Measurements from ENCODE around the gene KIF3C. TPM values are rescaled to one million over a fixed set of nuclear protein-coding genes. Genes with fewer than 3 reads are reported as not detected.

Gene KIF3C
- total and polyA plus RNA-seq, 2 donors (not counting 3 experiments of a cell fraction or from before 2014, with no cell fraction given): 11.4 to 40.7 TPM

DNA sequence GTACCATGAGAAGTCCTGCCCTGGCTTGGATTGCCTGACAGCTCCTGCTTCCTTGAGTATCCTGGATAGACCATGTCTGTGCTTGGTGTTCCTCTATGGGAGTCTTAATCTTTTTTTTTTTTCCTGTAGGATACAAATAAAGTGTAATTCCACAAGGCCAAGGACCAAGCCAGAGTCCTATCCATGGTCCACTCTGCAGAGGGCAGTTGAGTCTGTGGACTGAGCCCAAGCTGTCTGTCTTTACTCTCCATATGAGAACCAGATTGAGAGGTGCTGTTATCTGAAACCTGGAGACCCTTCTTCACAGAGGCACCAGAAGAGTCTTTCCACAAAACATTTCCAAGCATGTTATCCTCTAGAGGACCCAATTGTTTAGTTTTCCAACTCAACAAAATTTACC is 1.4 kb upstream of the KIF3C start:
- H3K27me3 ChIP-seq (ENCODE audit: control insufficient read depth in 2 of 2, insufficient read depth in 2 of 2, low read length in 2 of 2): no peaks in the 10 kb centered on the region
- DNase-seq (ENCODE audit: low read depth, low spot score) (no peak), FAIRE-seq (no peak)
- no TSS peak for BruUV-seq (replicated peaks)
- H3K36me3 ChIP-seq (ENCODE audit: control insufficient read depth in 2 of 2, extremely low read depth in 1 of 2, insufficient read depth in 2 of 2, low read length in 2 of 2): no peaks in the 10 kb centered on the region
- no peak overlapping the region for H3K9ac ChIP-seq (replicated peaks; ENCODE audit: extremely low read depth, insufficient read depth, low read length)
- no peaks in the 10 kb centered on the region for H3K9me1 ChIP-seq (replicated peaks; ENCODE audit: control insufficient read depth, extremely low read depth, insufficient read depth, low read length)
- no peak overlapping the region for H3K4me3 ChIP-seq (replicated peaks in 1 of 3; ENCODE audit: insufficient read depth in 1 of 3, low read depth in 1 of 3, low read length in 3 of 3)
- no peaks in the 10 kb centered on the region for H3K9me3 ChIP-seq (replicated peaks; ENCODE audit: control insufficient read depth, insufficient read depth, low read length)
- H4K20me1 ChIP-seq (replicated peaks; ENCODE audit: control insufficient read depth, extremely low read depth, insufficient read depth, low read length): no peaks in the 10 kb centered on the region
- H3K4me1 ChIP-seq (ENCODE audit: control insufficient read depth, extremely low read depth, insufficient read depth, low read length): peaks cover 26% of the 10 kb centered on the region
- TF ChIP-seq POLR2A (IDR thresholded peaks at IDR 0.05; ENCODE audit: low read depth, low read length): no peak
- no peak for TF ChIP-seq EZH2 (IDR thresholded peaks at IDR 0.05; ENCODE audit: borderline replicate concordance, low read depth, low read length, severe bottlenecking)
- no peak for TF ChIP-seq POLR2AphosphoS5 (IDR thresholded peaks at IDR 0.05; ENCODE audit: insufficient read depth, low read depth, low read length)
- TF ChIP-seq, protein P1, sequence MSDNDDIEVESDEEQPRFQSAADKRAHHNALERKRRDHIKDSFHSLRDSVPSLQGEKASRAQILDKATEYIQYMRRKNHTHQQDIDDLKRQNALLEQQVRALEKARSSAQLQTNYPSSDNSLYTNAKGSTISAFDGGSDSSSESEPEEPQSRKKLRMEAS (IDR thresholded peaks at IDR 0.05; ENCODE audit: insufficient read depth, insufficient read length): no peak
- TF ChIP-seq MYC (IDR thresholded peaks at IDR 0.05; ENCODE audit: low read depth, low read length): no peak
- TF ChIP-seq GATA2 (IDR thresholded peaks at IDR 0.05; ENCODE audit: insufficient read depth, insufficient read length, low read depth, low read length): no peak
- TF ChIP-seq CTCF (IDR thresholded peaks at IDR 0.05; ENCODE audit: extremely low read depth in 1 of 2, insufficient read depth in 1 of 2, low read depth in 1 of 2, low read length in 2 of 2): no peak
- no peak for TF ChIP-seq JUN (IDR thresholded peaks at IDR 0.05; ENCODE audit: borderline replicate concordance, insufficient read depth, insufficient read length, low read depth)
- no peak for TF ChIP-seq FOS (IDR thresholded peaks at IDR 0.05; ENCODE audit: borderline replicate concordance, insufficient read depth, low read length)
- no peak overlapping the region for H3K27ac ChIP-seq (ENCODE audit: insufficient read depth, low read depth, low read length)
- CTCF ChIA-PET: interaction anchor here (0.6 to 2.7 kb wide), 16 partner anchors 11 to 594 kb away, joined by 3 to 15 read pairs (median 4); no protein-coding TSS in a partner anchor
- no peak overlapping the region for H3K4me2 ChIP-seq (ENCODE audit: insufficient read depth, low read length)
- dilution Hi-C loops (cut with MboI; ENCODE audit: extremely low pct_ligation_motif_present, low sequenced_read_pairs): no loop called here
- peaks cover 24% of the 10 kb centered on the region for H3K79me2 ChIP-seq (ENCODE audit: control insufficient read depth, insufficient read depth, low read length)
- POLR2A ChIA-PET: no interaction called here
- no peak overlapping the region for H2AFZ ChIP-seq (ENCODE audit: low read depth, low read length)
- intact Hi-C loops (cut with micrococcal nuclease): no loop called here

All from endothelial cell of umbilical vein (primary cell).